ENCODE results near the gene IVD. TPM values are rescaled to one million over a fixed set of nuclear protein-coding genes. Genes with fewer than 3 reads are reported as not detected.

IVD gene
- total and polyA plus RNA-seq, 2 of the 4 experiments (the other 2 are of a cell fraction) = 31.7 to 41.1 TPM

DNA sequence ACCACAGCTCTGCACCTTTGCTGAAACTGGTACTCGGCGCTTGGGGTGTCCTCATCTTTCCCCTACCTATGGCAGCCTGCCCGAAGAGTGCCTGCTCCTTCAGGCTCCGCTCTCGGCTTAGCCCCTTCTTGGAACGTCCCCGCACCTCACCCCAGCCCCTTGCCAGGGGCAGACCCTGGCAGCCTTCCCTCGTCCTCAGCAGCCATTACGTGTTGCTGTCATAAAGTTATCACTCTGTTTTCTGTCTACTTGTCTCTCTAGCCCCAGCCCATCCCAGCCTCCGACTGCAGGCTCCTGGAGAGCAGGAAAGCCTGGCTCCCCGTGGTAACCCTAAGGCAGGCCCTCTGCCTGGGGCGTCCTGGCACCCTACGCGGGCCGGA, 30.1 kb downstream of the IVD start:
- Histone ChIP-seq H3K4me2 (ENCODE audit: low read depth, low read length) (peak overlapping the region; percentile 36; the same call in 1 of the 2 replicates), H3K27me3 (ENCODE audit: control insufficient read depth, insufficient read depth, low read length) (peaks cover 80% of the 10 kb centered on the region), H3K18ac (ENCODE audit: low read depth, low read length) (no peak overlapping the region), H3K9ac (ENCODE audit: low read depth, low read length) (no peak overlapping the region), H3K4me3 (ENCODE audit: insufficient read depth, low read depth, low read length) (peak overlapping the region; percentile 24; the same call in 1 of the 2 replicates), H2BK5ac (ENCODE audit: low read depth, low read length, poor library complexity, severe bottlenecking) (no peak overlapping the region), H2AFZ (replicated peaks; ENCODE audit: low read length, poor library complexity) (peak overlapping the region; percentile 83), H3K27ac (ENCODE audit: insufficient read depth, low read length) (no peak overlapping the region), H2BK20ac (ENCODE audit: low read depth, low read length) (no peak overlapping the region), H2AK5ac (ENCODE audit: low read depth, low read length) (no peak overlapping the region), H3K4me1 (ENCODE audit: control insufficient read depth, insufficient read depth, low read length) (peaks cover 14% of the 10 kb centered on the region), H4K8ac (ENCODE audit: low read depth in 2 of 2, low read length in 2 of 2) (no peak overlapping the region), H2BK15ac (ENCODE audit: low read depth, low read length) (no peak overlapping the region), H3K4ac (ENCODE audit: low read depth, low read length) (no peak overlapping the region), H3K36me3 (ENCODE audit: control insufficient read depth, insufficient read depth, low read length) (no peaks in the 10 kb centered on the region), H3K14ac (replicated peaks; ENCODE audit: low read depth, low read length) (no peak overlapping the region), H4K5ac (ENCODE audit: low read depth, low read length) (no peak overlapping the region), H3K9me1 (ENCODE audit: insufficient read depth, low read length) (peaks cover 4% of the 10 kb centered on the region; the same call in 1 of the 2 replicates), H4K20me1 (ENCODE audit: insufficient read depth, low read length) (no peaks in the 10 kb centered on the region), H3K9me3 (ENCODE audit: control insufficient read depth, insufficient read depth, low read length) (no peaks in the 10 kb centered on the region), H4K91ac (ENCODE audit: insufficient read depth, low read depth, low read length) (no peak overlapping the region), H3K79me1 (ENCODE audit: low read depth in 1 of 2, low read length in 2 of 2) (no peaks in the 10 kb centered on the region), H3K56ac (ENCODE audit: extremely low read depth, insufficient read depth, low read length) (no peak overlapping the region), H3K23ac (ENCODE audit: low read depth, low read length) (no peak overlapping the region), H2AK9ac (replicated peaks; ENCODE audit: low read depth, low read length, poor library complexity) (peak overlapping the region; percentile 34), H2BK120ac (ENCODE audit: low read depth, low read length) (no peak overlapping the region)
- intact Hi-C loops (cut with micrococcal nuclease) (no loop called here), in situ Hi-C loops (cut with MboI; ENCODE audit: low sequenced_read_pairs) (no loop called here), dilution Hi-C loops (cut with HindIII; ENCODE audit: low sequenced_read_pairs, unreplicated experiment) (no loop called here)
- CTCF ChIA-PET = no interaction called here
- POLR2A ChIA-PET (ENCODE audit: unreplicated experiment) = no interaction called here
- TF ChIP-seq POLR2A (IDR thresholded peaks at IDR 0.05; ENCODE audit: low read depth, low read length) (no peak), MAZ (IDR thresholded peaks at IDR 0.05; ENCODE audit: borderline replicate concordance, low read depth, low read length) (no peak), FOS (IDR thresholded peaks at IDR 0.05; ENCODE audit: low read depth, low read length) (no peak), RAD21 (IDR thresholded peaks at IDR 0.05; ENCODE audit: low read length) (no peak), MAFK (IDR thresholded peaks at IDR 0.05; ENCODE audit: low read depth, low read length) (no peak), SMC3 (IDR thresholded peaks at IDR 0.05; ENCODE audit: low read depth, low read length) (no peak), CEBPB (IDR thresholded peaks at IDR 0.05; ENCODE audit: low read depth, low read length) (no peak), MXI1 (IDR thresholded peaks at IDR 0.05; ENCODE audit: borderline replicate concordance, low read depth, low read length) (no peak), RCOR1 (IDR thresholded peaks at IDR 0.05; ENCODE audit: insufficient replicate concordance, low read length) (no peak), RFX5 (IDR thresholded peaks at IDR 0.05; ENCODE audit: low read depth, low read length) (no peak), BHLHE40 (IDR thresholded peaks at IDR 0.05; ENCODE audit: low read depth, low read length) (no peak), CHD1 (IDR thresholded peaks at IDR 0.05; ENCODE audit: low read depth, low read length) (no peak), NFE2L2 (IDR thresholded peaks at IDR 0.05; ENCODE audit: low read depth, low read length) (no peak)
- TF ChIP-seq, protein P1, sequence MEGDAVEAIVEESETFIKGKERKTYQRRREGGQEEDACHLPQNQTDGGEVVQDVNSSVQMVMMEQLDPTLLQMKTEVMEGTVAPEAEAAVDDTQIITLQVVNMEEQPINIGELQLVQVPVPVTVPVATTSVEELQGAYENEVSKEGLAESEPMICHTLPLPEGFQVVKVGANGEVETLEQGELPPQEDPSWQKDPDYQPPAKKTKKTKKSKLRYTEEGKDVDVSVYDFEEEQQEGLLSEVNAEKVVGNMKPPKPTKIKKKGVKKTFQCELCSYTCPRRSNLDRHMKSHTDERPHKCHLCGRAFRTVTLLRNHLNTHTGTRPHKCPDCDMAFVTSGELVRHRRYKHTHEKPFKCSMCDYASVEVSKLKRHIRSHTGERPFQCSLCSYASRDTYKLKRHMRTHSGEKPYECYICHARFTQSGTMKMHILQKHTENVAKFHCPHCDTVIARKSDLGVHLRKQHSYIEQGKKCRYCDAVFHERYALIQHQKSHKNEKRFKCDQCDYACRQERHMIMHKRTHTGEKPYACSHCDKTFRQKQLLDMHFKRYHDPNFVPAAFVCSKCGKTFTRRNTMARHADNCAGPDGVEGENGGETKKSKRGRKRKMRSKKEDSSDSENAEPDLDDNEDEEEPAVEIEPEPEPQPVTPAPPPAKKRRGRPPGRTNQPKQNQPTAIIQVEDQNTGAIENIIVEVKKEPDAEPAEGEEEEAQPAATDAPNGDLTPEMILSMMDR (conservative IDR thresholded peaks at IDR 0.05; ENCODE audit: low read depth, low read length) = no peak
- TF ChIP-seq, protein P2, sequence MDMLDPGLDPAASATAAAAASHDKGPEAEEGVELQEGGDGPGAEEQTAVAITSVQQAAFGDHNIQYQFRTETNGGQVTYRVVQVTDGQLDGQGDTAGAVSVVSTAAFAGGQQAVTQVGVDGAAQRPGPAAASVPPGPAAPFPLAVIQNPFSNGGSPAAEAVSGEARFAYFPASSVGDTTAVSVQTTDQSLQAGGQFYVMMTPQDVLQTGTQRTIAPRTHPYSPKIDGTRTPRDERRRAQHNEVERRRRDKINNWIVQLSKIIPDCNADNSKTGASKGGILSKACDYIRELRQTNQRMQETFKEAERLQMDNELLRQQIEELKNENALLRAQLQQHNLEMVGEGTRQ (IDR thresholded peaks at IDR 0.05; ENCODE audit: low read depth, low read length) = no peak
- TF ChIP-seq, protein P3, sequence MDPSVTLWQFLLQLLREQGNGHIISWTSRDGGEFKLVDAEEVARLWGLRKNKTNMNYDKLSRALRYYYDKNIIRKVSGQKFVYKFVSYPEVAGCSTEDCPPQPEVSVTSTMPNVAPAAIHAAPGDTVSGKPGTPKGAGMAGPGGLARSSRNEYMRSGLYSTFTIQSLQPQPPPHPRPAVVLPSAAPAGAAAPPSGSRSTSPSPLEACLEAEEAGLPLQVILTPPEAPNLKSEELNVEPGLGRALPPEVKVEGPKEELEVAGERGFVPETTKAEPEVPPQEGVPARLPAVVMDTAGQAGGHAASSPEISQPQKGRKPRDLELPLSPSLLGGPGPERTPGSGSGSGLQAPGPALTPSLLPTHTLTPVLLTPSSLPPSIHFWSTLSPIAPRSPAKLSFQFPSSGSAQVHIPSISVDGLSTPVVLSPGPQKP (IDR thresholded peaks at IDR 0.05; ENCODE audit: borderline replicate concordance, low read depth, low read length) = no peak
- ATAC-seq (ENCODE audit: low read depth) (no peak), DNase-seq (no peak)
- 18% methylated on average over 7 of the region's 15 CpGs; no CpG with 5 or more reads in 1 of the 2 experiments for WGBS, 2 experiments (ENCODE audit: extremely low coverage in 2 of 2, insufficient read length in 1 of 2)
- no TSS peak for BruUV-seq (replicated peaks)

Data from IMR-90 (cell line).